Hematopoietic multipotent progenitor cell treated with erythropoietin and hydrocortisone succinate and interleukin-3 and kit ligand, for 6 days (in vitro differentiated cells): ENCODE data around the gene PASD1.
"Not testable (repeated sequence)": the region's sequence is repeated elsewhere in the genome, so short reads cannot be mapped to it uniquely, and the experiment has no call there.

ENCODE experiments used
- DNase-seq: peaks from one replicate; pipeline ENCODE4 v3.0.0-alpha.2; 2015

The PASD1 gene

DNA sequence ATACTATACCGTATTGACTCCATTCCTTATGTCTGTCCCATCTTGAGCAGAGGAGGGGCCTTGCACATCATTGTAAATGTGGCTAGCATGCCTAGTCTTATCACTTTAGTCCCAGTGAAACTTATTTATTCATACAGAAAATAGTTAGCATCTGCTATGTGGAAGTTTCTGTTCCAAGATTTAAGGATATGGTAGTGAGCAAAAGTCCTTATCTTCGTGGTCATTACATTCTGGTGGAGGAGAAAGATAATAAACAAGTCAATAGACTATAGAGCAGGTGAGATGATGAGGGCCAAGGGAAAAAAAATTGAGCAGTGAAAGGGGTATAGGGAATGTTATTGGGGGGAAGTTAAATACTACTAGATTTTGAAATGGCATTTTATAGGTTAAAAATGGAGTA is 68.3 kb downstream of the PASD1 start:
- peak; percentile 1 for DNase-seq

DNA sequence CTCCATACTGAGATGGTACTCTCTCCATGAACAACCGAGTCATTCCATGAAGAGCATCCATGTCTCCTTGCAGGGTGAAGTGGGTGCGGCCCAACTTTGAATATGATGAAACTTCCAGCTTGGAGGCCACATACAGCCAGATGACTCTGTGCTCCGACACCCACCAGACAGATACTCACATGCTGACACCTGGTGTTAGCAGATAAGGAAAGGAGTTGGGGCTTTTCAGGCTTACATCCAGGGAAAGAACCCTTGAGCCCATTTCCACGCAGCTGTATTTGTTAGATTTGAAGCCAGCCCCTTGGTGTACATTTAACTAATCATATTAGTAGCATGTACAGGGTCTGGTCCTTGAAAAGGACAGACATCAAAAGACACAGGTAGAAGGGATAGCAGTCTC is 69.7 kb downstream of the PASD1 start:
- peak; percentile 63 for DNase-seq

DNA sequence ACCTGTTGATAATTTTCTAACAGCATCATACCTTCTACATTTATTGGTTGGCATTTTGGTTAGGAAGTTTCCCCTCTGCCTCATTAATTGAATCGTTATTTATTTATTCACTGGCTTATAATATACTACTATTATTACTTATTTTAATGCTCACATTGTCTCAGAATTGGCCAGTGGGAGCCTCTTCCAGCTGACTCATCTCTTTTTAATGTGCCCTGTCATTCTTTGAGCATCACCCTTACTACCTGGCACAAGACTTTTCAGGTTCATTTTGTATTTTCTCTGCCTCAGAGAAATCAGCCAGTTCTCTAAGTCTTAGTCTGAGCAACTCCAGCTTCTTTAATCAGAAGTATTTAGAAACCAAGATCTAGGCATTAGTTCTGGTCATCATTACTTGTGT is 71.5 kb downstream of the PASD1 start:
- DNase-seq, result no peak

DNA sequence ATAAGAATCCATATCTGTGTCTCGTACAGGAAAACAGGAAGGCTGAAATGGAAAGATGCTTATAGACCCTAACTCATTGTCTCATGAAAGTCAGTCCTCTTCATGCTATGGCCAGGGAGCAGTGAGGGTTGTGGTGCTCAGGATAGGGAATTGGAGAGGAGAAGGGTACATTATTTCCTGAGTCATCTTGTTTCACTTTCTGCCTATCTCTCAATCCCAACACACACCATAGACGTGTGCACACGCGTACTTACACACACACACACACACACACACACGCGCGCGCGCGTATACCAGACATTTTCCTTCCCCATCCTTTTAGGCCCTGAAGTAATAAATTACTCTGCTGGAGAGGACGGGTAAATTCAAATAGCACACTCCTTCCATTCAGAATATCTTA is 78.1 kb downstream of the PASD1 start:
- no peak for DNase-seq

DNA sequence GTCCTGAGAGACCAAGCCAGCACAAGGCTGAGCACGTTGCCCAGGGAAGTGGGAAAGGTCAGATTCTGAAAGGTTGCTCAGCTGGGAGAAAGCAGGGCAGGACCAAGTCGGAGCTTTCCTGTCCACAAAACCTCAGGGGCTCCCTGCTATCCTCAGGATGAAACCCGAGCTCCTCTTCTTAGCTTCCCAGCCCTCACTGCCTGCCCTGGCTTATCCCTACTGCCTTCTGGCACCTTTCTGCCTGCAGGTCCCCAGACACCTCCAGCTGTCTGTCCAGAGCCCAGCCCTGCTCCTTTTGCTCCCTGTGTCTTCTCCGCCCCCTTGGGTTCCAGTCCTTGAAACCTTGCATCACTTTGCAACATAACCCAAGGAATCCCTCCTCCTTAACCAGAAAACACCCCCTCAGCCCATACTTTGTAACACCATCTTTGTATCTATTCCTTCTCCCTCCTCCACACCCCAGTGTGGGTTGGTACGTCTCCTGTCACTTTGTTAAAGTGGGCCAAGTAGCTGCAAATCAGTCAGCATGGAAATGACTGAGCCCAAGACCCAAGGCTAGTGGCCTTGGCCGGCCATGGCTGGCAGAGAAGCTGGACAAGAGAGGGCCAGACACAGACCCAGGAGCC is 111.8 kb downstream of the PASD1 start:
- no peak for DNase-seq

DNA sequence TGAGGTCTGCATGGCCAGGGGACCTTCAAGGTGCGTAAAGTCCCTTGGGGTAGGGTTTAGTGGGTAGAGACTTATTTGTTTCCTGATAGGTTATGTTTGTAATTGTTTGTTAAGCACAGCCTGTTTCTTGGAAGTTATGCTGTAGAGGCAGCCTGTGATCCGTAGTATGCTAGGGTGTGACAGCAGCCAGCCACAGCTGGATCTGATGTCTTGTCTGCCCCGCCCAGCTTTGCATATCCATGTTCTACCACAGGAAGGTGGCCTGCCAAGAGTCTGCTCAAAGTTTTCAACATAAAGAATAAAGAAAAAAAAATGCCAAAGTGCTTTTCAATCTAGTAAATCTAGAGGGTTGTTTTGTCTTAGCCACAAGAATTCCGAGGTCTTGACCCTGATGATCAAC is 112.7 kb downstream of the PASD1 start:
- peak; percentile 45 for DNase-seq

DNA sequence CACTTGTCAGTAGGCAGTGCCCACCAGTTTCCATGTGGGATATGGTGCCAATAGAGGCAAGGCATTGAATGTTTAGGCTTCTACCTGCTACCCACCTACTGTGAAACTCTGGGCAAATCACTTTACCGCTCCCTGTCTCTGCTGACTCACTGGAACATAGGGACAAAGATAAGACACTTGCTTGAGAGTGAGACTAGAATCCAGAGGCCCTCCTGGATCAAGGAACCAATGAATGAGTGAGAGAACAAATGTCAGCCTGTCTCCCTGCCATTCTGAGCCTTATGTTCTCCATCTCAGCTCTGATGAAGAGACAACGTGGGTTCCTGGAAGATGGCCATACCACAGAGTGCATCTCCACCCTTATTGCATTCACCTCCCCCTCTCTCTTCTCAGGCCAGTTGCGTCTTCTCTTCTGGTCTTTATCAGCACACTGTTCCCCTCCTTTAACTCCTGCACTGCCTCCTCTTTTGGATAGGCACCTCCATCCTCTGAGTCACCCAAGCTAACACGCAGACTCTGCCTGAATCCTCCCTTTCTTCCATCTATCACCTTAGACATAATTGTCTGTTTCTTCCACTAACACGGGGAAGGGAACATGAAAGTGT is 116.4 kb downstream of the PASD1 start:
- DNase-seq, result peak; percentile 69

DNA sequence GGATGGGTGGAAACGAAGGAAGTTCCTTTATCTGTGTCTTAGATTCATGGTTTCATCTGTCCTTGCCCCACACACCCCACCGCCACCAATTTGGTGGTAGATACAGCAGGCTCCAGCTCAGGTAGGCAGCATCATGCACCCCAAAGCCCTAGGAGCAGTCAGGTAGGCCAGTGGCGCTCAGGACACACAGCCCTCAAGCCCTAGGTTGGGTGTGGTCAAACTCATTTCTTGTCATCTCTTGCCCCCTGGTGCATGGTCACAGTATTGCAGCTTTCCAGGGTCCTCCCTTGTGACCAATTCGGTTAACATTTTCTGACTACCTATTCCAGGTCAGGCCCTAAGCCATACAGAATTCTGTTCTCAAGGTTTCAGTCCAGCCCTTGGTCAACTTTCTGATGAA is 117.3 kb downstream of the PASD1 start:
- peak; percentile 73 for DNase-seq

DNA sequence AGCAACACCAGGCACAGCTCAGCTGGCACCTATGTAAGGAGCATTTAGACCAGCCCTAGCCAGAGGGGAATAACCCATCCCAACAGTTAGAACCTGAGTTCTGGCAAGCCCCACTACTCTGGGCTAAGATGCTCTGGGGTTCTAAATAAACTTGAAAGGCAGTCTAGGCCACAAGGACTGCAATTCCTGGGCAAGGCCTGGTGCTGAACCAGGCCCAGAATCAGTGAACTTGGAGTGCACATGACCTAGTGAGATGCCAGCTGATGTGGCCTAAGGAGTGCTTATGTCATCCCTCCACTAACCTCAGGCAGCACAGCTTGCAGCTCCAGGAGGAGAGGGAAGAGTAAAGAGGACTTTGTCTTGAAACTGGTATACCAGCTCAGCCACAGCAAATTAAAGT is 124.2 kb downstream of the PASD1 start:
- no peak for DNase-seq

DNA sequence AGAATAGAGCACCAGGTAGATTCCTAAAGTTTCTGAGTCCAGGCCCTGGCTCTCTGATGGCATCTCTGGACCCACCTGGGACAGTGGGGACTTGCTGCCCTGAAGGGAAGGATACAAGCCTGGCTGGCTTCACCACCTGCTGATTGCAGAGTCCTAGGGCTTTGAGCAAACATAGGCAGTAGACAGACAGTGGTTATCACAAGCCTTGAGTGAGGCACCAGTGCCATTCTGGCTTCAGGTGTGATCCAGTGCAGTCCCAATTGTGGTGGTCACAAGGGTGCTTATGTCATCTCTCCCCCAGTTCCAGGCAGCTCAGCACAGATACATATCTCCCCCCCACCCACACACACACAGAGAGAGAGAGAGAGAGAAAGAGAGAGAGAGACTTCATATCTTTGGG is 125.2 kb downstream of the PASD1 start:
- DNase-seq, result no peak

DNA sequence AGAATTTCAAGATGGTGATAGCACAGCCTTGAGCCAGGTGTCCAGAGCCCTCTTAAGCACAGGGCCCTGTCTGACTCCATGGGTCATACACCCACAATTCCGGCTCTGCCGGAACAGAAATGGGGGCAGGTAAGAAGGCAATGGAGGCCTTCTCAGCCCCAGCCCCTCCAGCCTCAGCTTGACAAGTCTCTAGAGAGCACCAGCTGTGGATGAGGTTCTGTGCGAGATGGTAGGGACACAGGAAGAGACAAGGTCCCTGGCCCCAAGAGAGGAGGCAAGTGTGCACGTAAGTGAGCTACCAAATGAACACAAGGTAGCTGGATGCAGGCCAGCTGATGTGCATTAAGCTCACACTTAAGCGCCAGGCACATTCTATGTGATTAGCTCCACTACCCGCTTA is 129.3 kb downstream of the PASD1 start:
- no peak for DNase-seq

DNA sequence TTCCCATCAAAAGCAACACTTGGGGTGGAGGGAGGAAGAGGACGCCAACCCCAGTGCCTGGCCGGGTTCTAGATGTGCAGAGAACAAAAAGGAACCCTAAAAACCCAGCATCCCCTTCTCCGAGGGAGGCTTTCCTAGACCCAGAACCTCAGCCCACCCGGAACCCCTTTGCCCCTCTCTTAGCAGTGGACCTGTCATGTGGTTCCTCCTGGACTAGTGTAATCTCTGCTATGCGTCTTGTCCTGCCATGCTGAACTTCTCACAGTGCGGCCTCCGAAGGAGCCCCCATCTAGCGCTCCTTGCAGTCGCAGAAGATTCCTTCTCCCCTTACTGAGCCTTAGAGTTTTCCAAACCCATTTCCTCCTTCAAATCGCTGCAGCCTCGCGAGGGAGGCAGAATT is 130.6 kb downstream of the PASD1 start:
- no peak for DNase-seq

DNA sequence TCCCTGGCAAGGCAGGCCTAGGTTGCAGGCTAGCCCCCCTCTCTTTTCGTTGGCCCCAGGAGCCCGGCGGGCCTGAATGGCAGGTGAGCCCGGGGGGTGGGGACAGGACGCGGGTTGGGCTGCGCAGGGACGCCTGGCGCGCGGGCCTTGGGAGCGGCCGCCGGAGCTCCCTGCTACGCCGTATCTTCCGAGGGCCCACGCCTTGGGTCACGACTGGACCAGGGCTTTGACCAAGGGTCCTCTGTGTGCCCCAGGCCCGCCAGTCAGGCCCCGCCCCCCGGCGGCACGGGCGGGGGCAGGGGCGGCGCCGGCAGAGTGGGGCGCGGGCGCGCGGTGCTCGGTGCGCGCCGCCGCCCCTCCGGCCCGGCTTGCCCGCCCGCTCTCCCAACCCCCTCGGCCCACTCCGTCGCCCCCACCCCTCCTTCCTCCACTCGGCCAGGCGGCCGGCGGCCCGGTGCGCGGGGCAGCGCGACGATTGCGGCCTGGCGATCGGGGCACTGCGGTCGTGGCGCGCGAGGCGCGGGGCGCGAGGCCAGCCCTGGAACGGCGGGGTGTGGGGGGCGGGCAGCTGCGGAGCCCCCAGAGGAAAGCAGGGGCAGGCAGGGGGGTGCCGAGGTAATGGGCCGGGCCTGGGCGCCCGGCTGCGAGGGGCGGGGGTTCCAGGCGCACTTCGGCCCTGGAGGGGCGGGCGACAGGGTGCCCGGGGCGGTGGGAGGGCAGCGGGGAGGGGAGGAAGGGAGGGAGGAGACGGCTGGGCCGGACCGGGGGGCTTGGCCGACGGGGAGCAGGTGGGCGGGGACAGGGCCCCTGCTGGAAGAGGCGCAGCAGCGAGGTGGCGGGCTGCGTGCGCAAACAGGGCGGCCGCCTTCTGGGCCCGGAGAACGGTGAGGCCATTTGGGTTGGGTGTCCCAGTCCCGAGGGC is 131.4 kb downstream of the PASD1 start, which contains the start of gene PRRG3:
PRRG3 (plus strand) TSS at position 798 of the 922 bp plus-strand sequence. CDS start 3,357 bp downstream, outside the sequence.
- DNase-seq, result no peak

DNA sequence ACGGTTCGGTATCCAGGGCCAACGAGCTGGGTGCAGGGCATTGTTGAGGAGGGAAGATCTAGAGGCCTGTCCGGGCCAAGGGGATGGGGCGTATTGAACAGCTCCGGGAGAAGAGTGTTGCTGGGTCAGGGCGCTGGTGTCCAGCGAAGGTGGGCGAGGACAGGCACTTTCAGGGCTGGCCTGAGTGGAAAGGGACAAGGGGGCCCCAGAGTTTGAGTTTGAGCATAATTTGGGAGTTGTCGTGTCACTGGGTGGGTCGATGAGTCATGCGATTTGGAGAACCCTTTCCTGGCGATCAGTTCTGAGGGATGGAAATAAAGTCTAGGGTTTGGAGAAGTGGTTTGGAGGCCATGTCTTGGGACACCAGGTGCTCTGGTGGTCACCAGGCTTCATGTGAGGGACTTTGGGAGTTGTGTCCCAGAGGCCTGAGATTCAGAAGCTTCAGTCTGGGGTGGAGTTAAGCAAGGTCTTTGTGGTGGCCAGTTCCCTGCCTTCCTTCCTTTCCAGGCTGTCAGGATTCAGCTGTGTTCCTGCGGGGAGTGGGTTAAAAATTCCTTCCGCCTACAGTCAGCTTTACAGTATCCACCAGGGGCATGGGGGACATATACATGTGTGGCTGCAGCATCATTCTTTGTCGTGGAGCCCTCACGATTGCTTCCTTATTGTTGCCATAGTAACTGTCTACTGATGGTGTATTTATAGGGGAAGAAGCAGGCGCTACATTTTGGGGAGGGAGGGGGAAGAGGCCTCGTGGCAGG is 132.3 kb downstream of the PASD1 start:
- no peak for DNase-seq

DNA sequence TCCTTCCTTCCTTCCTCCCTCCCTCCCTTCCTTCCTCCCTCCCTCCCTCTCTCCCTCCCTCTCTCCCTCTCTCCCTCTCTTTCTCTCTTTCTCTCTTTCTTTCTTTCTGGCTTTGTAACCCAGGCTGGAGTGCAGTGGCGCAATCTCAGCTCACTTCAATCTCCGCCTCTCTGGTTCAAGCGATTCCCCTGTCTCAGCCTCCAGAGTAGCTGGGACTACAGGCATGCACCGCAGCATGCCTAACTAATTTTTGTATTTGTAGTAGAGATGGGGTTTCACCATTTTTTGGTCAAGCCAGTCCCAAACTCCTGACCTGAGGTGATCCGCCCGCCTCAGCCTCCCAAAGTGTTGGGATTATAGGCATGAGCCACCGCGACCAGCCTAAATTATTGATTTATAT is 133.6 kb downstream of the PASD1 start:
- not testable (repeated sequence) for DNase-seq

DNA sequence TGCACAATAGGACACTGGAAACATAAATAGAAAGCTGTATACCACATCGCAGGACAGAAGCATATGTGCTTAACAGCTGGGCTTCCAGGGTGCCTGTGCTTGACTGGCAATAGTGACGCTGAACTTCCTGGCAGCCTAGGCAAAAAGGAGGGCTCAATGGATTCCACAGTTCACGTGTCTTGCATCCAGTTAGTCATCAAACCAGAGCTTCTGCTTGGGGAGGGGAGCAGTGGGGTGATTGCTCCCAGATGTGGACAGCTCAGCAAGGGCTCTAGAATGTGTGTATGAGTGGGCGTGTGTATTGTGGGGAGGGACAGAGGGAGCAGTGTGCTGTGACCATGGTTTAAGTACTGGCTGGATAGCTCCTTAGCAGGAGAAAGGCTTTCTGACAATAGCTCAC is 134.0 kb downstream of the PASD1 start:
- no peak for DNase-seq

DNA sequence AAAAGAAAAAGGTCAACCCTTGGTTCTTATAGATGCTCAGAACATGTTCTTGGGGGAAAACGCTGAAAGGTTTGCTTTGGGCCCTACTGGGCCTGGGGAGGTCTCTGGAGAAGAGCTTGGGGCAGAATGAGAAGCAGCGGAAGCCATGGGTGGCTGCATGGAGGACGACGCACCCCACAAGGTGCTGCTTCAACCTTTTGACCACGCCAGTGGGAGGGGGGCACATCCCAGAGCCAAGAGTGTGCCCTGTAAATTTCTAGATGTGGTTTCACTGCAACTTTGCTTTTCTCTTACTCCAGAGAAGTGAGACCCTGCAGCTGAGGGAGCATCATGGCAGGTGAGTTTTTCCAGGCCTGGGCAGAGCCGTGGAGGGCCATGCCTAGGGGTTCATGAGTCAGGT is 135.0 kb downstream of the PASD1 start:
- DNase-seq, result no peak

DNA sequence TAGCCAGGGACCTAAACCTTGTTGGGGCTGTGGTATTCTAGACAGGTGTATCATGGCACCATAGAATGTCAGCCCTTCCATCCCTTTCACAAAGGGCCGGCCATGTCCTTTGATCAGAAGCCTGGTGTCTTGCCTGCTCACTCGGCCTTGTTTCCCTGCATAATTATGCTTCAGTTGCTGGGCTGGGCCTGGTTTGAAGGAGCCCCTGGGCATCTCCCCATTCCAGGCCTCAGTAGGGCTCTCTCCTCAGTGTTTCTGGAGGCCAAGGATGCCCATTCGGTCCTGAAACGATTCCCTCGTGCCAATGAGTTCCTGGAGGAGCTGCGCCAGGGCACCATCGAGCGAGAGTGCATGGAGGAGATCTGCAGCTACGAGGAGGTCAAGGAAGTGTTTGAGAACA is 136.3 kb downstream of the PASD1 start:
- no peak for DNase-seq

DNA sequence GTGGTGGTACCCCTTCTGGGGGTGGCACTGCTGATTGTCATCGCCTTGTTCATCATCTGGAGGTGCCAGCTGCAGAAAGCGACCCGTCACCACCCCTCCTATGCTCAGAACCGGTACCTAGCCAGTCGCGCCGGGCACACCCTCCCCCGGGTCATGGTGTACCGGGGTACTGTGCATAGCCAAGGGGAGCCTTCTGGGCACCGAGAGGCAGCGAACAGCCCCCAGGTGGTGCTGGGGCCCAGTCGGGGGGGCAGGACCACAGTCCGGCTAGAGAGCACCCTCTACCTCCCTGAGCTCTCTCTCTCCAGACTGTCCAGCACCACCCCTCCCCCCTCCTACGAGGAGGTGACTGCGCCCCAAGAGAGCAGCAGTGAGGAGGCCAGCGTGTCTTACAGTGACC is 137.1 kb downstream of the PASD1 start:
- DNase-seq, result no peak

DNA sequence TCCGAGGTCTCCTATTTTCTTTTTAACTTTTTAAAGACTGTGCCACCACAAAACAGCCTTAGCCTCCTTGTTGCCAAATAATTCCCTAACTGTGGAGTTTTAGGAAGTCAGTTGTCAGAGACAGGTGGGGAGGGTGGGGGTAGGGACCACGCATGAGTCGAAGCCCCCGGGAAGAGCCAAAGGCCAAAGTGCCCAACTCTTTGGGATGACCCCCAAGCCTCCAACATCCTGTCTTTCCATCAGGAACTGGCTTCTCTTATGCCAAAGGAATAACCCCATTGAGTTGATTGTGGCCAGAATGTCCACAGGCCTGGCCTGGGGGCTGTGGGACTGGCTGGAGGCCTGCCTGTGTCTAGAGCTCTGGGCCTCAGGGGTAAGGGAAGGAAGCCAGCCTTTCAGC is 137.6 kb downstream of the PASD1 start:
- DNase-seq, result no peak

DNA sequence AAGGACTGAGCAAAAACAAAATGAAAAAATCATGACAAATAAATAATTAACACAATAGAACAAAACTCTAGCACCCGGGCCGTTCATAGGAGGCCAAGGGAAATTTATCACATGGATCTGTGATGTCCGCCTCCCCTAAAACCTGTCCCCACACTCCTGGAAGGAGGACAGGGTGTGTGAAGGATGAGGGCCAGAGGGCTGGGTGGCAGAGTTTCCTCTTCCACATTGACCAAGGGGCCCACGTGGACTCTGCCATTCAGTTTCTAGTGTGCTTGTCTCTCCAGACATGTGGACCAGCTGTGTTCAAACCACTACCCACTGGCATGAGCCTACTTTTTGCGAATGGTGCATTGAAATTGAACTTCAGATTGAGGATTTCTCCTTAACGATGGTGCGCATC is 138.1 kb downstream of the PASD1 start:
- DNase-seq, result no peak

DNA sequence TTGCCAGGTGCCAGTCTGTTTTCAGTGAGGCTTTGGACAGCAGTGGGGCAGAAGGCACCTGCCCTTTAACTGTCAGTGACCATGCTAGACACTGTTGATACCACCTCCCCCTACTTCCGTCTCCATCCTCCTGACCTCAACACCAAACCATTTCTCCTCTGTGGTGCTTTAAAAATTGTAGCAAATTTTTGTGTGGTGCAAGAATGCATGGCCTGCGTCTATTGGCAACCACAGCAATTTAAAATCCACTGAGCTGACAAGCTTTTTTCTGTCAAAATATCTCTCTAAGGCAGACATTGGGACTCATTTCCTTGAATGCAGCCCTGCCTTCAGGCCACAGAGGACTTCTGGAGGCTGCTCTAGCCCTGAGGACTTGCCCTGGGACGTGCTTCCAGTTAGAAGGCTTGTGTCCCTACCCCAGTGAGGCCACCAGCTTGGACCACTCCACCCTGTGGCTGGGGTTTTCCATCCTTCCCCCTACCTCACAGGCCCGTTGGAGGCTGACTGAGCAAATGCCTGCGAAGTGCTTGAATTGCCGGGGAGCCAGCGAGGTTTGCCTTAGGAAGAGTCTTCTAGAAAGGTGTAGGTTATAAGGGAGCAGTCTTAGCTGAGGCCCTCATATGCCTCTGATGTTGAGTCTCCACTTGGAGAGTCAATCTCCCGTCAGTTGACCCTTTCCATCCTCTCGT is 138.7 kb downstream of the PASD1 start:
- DNase-seq, result no peak
